Activated CD8-positive, alpha-beta T cell treated with anti-CD3 and anti-CD28 coated beads, Interleukin-2, amount 10 ng/mL, durations not matched to agents 7 days and 5 days (primary cell): Measurements from ENCODE around the gene LBX1. TPM values are rescaled to one million over a fixed set of nuclear protein-coding genes. Genes with fewer than 3 reads are reported as not detected.

Experiments used
- ATAC-seq: fragments of 150-1000 bp; cut with Tn5 transposase; one replicate; pipeline ENCODE4 v1.10.0; 2021; ENCODE audit warnings: moderate library complexity
- CTCF ChIA-PET: fragments of 350-600 bp; sonication (Branson Sonifier 250); formaldehyde crosslinking; loops from one replicate; lab custom pipeline; 2021; ENCODE audit warnings: antibody characterized with exemption; lab: Charles Lee
- POLR2A ChIA-PET: fragments of 350-600 bp; sonication (Branson Sonifier 250); formaldehyde crosslinking; loops from one replicate; lab custom pipeline; 2021; ENCODE audit warnings: antibody characterized with exemption; lab: Charles Lee
- DNase-seq: peaks from one replicate; pipeline ENCODE4 v3.0.0-alpha.2; 2020
- H3K27ac Mint-ChIP-seq: one replicate; pipeline ENCODE4 v1.8.0; 2021; ENCODE audit warnings: mild to moderate bottlenecking, mixed read lengths
- H3K27me3 Mint-ChIP-seq: one replicate; pipeline ENCODE4 v1.8.0; 2021; ENCODE audit warnings: low read depth, mixed read lengths
- H3K36me3 Mint-ChIP-seq: one replicate; pipeline ENCODE4 v1.8.0; 2021; ENCODE audit warnings: low read depth, mixed read lengths
- H3K4me1 Mint-ChIP-seq: one replicate; pipeline ENCODE4 v1.8.0; 2021; ENCODE audit warnings: low read depth, mixed read lengths
- H3K4me3 Mint-ChIP-seq: one replicate; pipeline ENCODE4 v1.8.0; 2021; ENCODE audit warnings: mild to moderate bottlenecking, mixed read lengths
- H3K9me3 Mint-ChIP-seq: one replicate; pipeline ENCODE4 v1.8.0; 2022; ENCODE audit warnings: mixed read lengths; ENCODE audit not compliant: insufficient read depth
- total RNA-seq, 2 experiments: library from RNA; stranded (reverse); gene quantifications; one replicate each; pipeline ENCODE4 v1.2.3, GENCODE V29; 2021

Gene LBX1
- total RNA-seq, 2 experiments from 2014 or later, result not detected

- no peak overlapping the region for H3K27ac Mint-ChIP-seq
- ATAC-seq, result no peak
- CTCF ChIA-PET, result no interaction called here
Measured at GRCh38 chr10:101183458-101184183, 45.6 kb downstream of the LBX1 start.

GRCh38 chr10:101182936-101183335 is 46.3 kb downstream of the LBX1 start:
- ATAC-seq (no peak), DNase-seq (no peak)
- POLR2A ChIA-PET, result no interaction called here
- Mint-ChIP-seq H3K4me3 (no peak overlapping the region), H3K4me1 (no peaks in the 10 kb centered on the region), H3K9me3 (no peaks in the 10 kb centered on the region), H3K27ac (no peak overlapping the region), H3K27me3 (peaks cover 13% of the 10 kb centered on the region), H3K36me3 (no peaks in the 10 kb centered on the region)
- CTCF ChIA-PET, result interaction anchor here (1.3 to 1.7 kb wide), 2 partner anchors 10 to 21 kb away, joined by 4 to 6 read pairs; no protein-coding TSS in a partner anchor

More at GRCh38 chr10:101183458-101184183, 45.6 kb downstream of the LBX1 start:
- Mint-ChIP-seq H3K9me3 (no peaks in the 10 kb centered on the region), H3K4me3 (no peak overlapping the region), H3K27me3 (peaks cover 13% of the 10 kb centered on the region), H3K4me1 (no peaks in the 10 kb centered on the region), H3K36me3 (no peaks in the 10 kb centered on the region)
- DNase-seq, result no peak
- POLR2A ChIA-PET, result interaction anchor here (0.6 kb wide), 1 partner anchor 590 kb away, joined by 3 read pairs; no protein-coding TSS in a partner anchor

Other genes starting within 250 kb of the LBX1 start
- 10 to 100 TPM; 46.1 to 48.9 TPM for gene MRPL43, start 242.0 kb downstream of the LBX1 start, total RNA-seq
- gene TWNK, start 241.9 kb downstream of the LBX1 start, total RNA-seq, result 10 to 100 TPM; 11.8 to 13.3 TPM
- gene LZTS2, start 229.7 kb downstream of the LBX1 start, total RNA-seq, result 10 to 100 TPM; 11.6 to 13.8 TPM
- under 1 TPM; 0.47 to 0.50 TPM for gene PDZD7, start 198.3 kb downstream of the LBX1 start, total RNA-seq
- 10 to 100 TPM; 24.7 to 24.8 TPM for gene SFXN3, start 198.2 kb downstream of the LBX1 start, total RNA-seq
- under 1 TPM in 1 of 2 experiments, not detected in 1; 0.18 TPM for gene KAZALD1, start 167.5 kb downstream of the LBX1 start, total RNA-seq
- not detected for gene TLX1, start 98.2 kb downstream of the LBX1 start, total RNA-seq
- 10 to 100 TPM; 11.0 to 11.2 TPM for gene BTRC, start 124.7 kb upstream of the LBX1 start, total RNA-seq